ENCODE data around the gene LCN12.

Gene LCN12

GRCh38 chr9:136951541-136952320 lies at the start of gene LCN12:
Gene LCN12, plus strand, starts transcription at chr9:136952273. Its CDS starts 55 bp downstream, at chr9:136952328.
- DNase-seq = no peak

DNA sequence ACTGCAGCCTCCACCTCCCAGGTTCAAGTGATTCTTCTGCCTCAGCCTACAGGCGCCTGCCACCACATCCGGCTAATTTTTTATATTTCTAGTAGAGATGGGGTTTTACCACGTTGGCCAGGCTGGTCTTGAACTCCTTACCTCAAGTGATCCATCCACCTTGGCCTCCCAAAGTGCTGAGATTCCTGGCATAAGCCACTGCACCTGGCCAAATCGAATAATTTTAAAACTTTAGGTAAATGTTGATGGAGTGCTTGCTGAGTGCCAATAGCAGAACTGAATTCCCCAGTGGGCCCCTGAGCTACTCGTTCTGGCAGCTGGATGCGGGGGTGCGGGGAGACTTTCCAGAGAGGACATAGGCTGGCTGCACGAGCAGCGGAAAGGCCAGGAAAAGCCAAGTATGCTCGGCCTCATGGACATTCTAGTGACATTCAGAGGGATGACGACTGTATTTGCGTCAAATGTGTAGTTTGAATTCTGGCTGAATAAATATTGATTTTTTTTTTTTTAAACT lies 49.0 kb upstream of the LCN12 start:
- DNase-seq = no peak

- DNase-seq = no peak
Measured at GRCh38 chr9:136906266-136906665, 45.8 kb upstream of the LCN12 start.

- DNase-seq = no peak
Measured at GRCh38 chr9:136907011-136907914, 44.8 kb upstream of the LCN12 start.

DNA sequence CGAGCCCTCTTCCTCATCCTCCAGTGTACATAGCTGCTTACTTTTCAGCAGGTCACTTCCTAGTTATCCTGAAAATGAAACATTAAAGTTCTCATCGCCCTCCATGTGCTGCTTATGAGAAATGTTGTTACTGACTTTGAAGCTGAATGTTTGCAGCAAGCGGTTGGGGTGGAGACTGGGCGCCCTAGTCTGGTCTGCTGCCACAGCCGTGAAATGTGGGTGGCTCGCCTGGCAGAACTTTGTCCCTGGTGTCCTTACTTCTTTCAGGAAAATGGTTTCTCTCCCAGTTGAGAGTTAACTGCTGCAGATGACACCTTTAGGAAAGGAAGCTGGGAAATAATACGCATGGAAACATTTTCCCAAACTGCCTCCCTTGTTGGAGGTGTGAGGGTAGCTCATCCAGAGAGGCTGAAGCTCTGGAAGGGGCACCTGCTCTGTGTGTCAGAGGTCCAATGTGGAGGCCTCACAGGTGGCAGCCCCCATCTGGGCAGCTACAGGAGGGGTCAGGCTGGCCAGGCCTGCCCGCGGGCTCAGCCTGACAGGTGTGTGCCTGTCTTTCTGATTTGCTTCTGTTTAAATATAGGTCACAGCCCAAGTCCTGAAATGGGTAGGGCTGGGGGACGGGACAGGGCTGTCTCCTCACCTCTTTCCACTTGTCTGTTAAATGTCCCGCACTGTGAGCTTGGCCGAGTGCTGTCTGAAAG lies 41.7 kb upstream of the LCN12 start:
- no peak for DNase-seq

GRCh38 chr9:136910901-136911245 lies 41.2 kb upstream of the LCN12 start:
- DNase-seq = no peak

GRCh38 chr9:136913701-136914438 lies 38.2 kb upstream of the LCN12 start:
- DNase-seq = no peak

GRCh38 chr9:136915632-136916329 lies 36.3 kb upstream of the LCN12 start:
- peak in 1 of 51 donors; percentile 51 for DNase-seq

GRCh38 chr9:136916330-136917184 lies 35.5 kb upstream of the LCN12 start:
- no peak for DNase-seq

DNA sequence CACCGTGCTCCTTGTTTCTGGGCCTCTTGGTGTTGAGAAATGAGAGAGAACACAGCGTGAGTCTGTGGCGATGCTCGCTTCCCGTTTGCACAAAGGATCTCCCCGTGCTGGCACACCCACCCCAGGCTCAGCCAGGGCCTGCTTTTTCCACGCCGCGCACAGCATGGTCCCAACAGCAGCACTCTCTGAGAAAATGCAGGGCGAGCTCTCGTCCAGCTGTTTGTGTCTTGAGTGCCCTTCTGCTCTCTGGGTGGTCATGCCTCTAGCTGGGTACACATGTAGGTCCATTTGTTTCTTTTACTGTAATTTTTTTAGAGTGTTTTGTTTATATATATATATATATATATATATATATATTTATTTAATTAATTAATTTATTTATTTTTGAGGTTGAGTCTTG lies 34.2 kb upstream of the LCN12 start:
- DNase-seq = no peak

GRCh38 chr9:136920069-136920468 lies 32.0 kb upstream of the LCN12 start:
- DNase-seq = no peak

- no peak for DNase-seq
Measured at GRCh38 chr9:136920734-136921231, 31.3 kb upstream of the LCN12 start.

- DNase-seq = no peak
Measured at GRCh38 chr9:136921307-136921706, 30.8 kb upstream of the LCN12 start.

DNA sequence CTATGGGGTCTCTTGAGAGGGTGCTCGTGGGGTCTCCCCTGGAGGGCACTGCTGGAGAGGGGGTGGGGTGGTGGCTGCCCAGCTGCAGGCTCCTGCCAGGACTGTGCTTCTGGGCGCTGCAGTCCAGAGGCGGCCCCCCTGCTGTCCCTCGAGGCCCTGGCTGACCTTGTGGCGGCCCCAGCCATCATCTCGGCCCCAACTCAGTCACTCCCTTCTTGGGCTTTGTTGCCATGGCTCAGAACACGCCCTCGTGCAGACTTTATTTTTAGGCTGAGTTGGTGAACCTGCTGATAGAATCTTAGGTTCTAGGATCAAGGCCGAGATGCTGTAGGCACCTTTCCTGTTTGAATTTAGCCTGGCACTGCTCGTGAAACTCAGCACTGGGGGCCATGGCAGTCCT lies 30.4 kb upstream of the LCN12 start:
- no peak for DNase-seq

DNA sequence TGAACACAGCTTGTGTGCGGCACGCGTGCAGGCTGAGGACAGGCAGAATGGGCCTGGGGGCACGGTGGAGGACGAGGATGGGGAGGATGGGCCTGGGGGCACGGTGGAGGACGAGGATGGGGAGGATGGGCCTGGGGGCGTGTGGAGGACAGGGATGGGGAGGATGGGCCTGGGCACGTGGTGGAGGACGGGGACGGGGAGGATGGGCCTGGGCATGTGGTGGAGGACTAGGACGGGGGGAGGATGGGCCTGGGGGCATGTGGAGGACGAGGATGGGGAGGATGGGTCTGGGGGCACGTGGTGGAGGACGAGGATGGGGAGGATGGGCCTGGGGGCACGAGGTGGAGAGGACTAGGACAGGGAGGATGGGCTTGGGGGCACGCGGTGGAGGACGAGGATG lies 29.5 kb upstream of the LCN12 start:
- no peak for DNase-seq

DNA sequence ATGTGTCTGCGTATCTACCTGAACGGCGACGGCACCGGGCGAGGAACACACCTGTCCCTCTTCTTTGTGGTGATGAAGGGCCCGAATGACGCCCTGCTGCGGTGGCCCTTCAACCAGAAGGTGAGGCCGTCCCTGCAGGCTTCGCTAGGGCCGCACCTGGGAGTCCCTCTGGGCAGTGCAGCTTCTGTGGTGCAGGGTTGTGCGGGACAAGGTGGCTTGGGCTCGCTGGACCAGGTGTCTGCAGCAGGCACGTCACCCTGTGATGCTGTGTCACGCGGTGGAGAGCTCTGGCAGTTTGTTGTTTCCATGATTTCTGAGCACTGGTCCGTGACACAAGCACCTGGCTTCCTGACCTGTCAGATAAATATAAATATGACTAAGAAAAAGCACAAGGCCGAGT lies 28.2 kb upstream of the LCN12 start:
- no peak for DNase-seq

DNA sequence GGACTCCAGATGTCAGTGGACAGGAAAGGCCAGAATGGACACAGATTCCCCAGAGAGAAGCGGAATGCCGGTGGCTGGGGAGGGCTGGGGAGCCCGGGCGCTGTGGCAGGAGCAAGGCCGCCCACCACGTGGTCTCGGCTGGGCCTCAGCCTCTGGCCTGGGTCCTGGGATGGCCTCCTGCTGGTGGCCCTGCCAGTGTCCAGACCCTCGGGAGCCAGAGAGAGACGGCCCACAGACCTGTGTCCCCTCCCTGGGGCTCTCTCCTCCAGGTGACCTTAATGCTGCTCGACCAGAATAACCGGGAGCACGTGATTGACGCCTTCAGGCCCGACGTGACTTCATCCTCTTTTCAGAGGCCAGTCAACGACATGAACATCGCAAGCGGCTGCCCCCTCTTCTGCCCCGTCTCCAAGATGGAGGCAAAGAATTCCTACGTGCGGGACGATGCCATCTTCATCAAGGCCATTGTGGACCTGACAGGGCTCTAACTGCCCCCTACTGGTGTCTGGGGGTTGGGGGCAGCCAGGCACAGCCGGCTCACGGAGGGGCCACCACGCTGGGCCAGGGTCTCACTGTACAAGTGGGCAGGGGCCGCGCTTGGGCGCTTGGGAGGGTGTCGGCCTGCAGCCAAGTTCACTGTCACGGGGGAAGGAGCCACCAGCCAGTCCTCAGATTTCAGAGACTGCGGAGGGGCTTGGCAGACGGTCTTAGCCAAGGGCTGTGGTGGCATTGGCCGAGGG lies 26.5 kb upstream of the LCN12 start:
- DNase-seq = no peak

- no peak for DNase-seq
Measured at GRCh38 chr9:136926154-136926704, 25.8 kb upstream of the LCN12 start.
